GM12878 (cell line): ENCODE measurements around the gene MAP2K7. TPM values are rescaled to one million over a fixed set of nuclear protein-coding genes. Genes with fewer than 3 reads are reported as not detected.

Experiments used
- ATAC-seq: fragments of 200-7000 bp; cut with Tn5 transposase; 3 replicates; pipeline ENCODE4 v1.9.1; 2020; ENCODE audit warnings: mild to moderate bottlenecking, moderate library complexity
- BruUV-seq: library from RNA; stranded (reverse); fragments of 400-500 nt; replicated peaks from 2 replicates; lab custom pipeline; 2021; lab: Mats Ljungman, UMichigan
- CTCF ChIA-PET: fragments of 300-600 bp; sonication (Branson Sonifier 250); formaldehyde crosslinking; extraction: SDS; loops from one replicate; lab custom pipeline; 2021; ENCODE audit warnings: inconsistent platforms; lab: Yijun Ruan, JAX
- POLR2A ChIA-PET: fragments of 350-600 bp; formaldehyde crosslinking; extraction: SDS; loops from one replicate; lab custom pipeline; 2021; ENCODE audit warnings: inconsistent platforms; lab: Charles Lee
- RAD21 ChIA-PET: fragments of 300-600 bp; sonication (Branson Sonifier 250); formaldehyde crosslinking; loops from one replicate; lab custom pipeline; 2023; ENCODE audit warnings: antibody characterized with exemption; ENCODE audit not compliant: unreplicated experiment; lab: Charles Lee
- SMC1A ChIA-PET: fragments of 300-600 bp; sonication (Branson Sonifier 250); formaldehyde crosslinking; loops from one replicate; lab custom pipeline; 2023; ENCODE audit not compliant: unreplicated experiment, uncharacterized antibody; lab: Charles Lee
- DNase-seq: peaks from one replicate; pipeline ENCODE4 v3.0.0-alpha.2; 2011; ENCODE audit warnings: low read depth, low spot score
- FAIRE-seq: peaks from 3 replicates; lab custom pipeline; 2011; peaks lifted over from hg19 to GRCh38; lab: Jason Lieb, UNC
- H2AFZ ChIP-seq: 2 replicates; pipeline ENCODE4 v1.6.0; 2011; ENCODE audit warnings: low read depth, low read length, control low read depth; ENCODE audit not compliant: control insufficient read depth
- H3K27ac ChIP-seq: 2 replicates; pipeline ENCODE4 v1.5.1; 2011; ENCODE audit warnings: control low read depth; ENCODE audit not compliant: control insufficient read depth, insufficient read depth
- H3K27me3 ChIP-seq, 2 experiments: replicated peaks in 1 of 2; 2 replicates each; pipeline versions ENCODE4 v1.6.0 to v1.6.1; 2011; ENCODE audit warnings: low read length in 1 of 2; ENCODE audit not compliant: control insufficient read depth in 2 of 2, insufficient read depth in 2 of 2
- H3K36me3 ChIP-seq, 2 experiments: 2 replicates each; pipeline ENCODE4 v1.5.1; 2011; ENCODE audit warnings: low read length in 1 of 2; ENCODE audit not compliant: control insufficient read depth in 2 of 2, insufficient read depth in 2 of 2
- H3K4me1 ChIP-seq: 2 replicates; pipeline ENCODE4 v1.6.1; 2011; ENCODE audit warnings: mild to moderate bottlenecking, low read length, moderate library complexity, mixed read lengths; ENCODE audit not compliant: control insufficient read depth, insufficient read depth
- H3K4me2 ChIP-seq: 2 replicates; pipeline ENCODE4 v1.6.0; 2011; ENCODE audit warnings: control low read depth; ENCODE audit not compliant: control insufficient read depth, insufficient read depth
- H3K4me3 ChIP-seq: fragments of 200-600 bp; sonication (generic); 2 replicates; pipeline ENCODE4 v1.5.1; 2016
- H3K79me2 ChIP-seq: 2 replicates; pipeline ENCODE4 v1.6.0; 2011; ENCODE audit warnings: low read length; ENCODE audit not compliant: control insufficient read depth, insufficient read depth
- H3K9ac ChIP-seq: 2 replicates; pipeline ENCODE4 v1.8.0; 2011; ENCODE audit warnings: low read length, control low read depth, mixed read lengths; ENCODE audit not compliant: control insufficient read depth, insufficient read depth
- H3K9me3 ChIP-seq: replicated peaks from 3 replicates; pipeline ENCODE4 v1.5.1; 2011; ENCODE audit warnings: mild to moderate bottlenecking, low read length; ENCODE audit not compliant: control insufficient read depth, insufficient read depth
- H4K20me1 ChIP-seq: 2 replicates; pipeline ENCODE4 v1.6.0; 2011; ENCODE audit not compliant: control insufficient read depth, insufficient read depth
- FOS ChIP-seq: IDR thresholded peaks from 3 replicates; pipeline ENCODE4 v1.6.1; 2011; ENCODE audit warnings: borderline replicate concordance; ENCODE audit not compliant: insufficient read length; ENCODE audit errors: extremely low read depth
- GABPA ChIP-seq: IDR thresholded peaks from 2 replicates; pipeline ENCODE4 v1.6.1; 2014; ENCODE audit warnings: antibody characterized with exemption, low read depth, mild to moderate bottlenecking, inconsistent platforms
- KLF5 ChIP-seq: fragments of 450-650 bp; IDR thresholded peaks from 2 replicates; pipeline ENCODE4 v1.6.1; 2014; ENCODE audit warnings: mild to moderate bottlenecking; ENCODE audit not compliant: partially characterized antibody
- PAX5 ChIP-seq: IDR thresholded peaks from 2 replicates; pipeline ENCODE4 v1.6.1; 2011; ENCODE audit warnings: low read depth, low read length, borderline replicate concordance
- ZBTB33 ChIP-seq: fragments of 450-650 bp; IDR thresholded peaks from 2 replicates; pipeline ENCODE4 v1.6.1; 2017; ENCODE audit warnings: mild to moderate bottlenecking
- WGBS: methylation state at CpG from one replicate; pipeline ENCODE4 v1.1.6; 2016; ENCODE audit warnings: low lambda C conversion rate; ENCODE audit not compliant: insufficient replicate concordance, insufficient coverage; ENCODE audit errors: missing lambda C conversion rate; 5-methylcytosine and 5-hydroxymethylcytosine counted together
- in situ Hi-C: fragments of 300-500 bp; cut with MboI; formaldehyde crosslinking; loops from 9 replicates; pipeline ENCODE4 v1.14.3; 2018; ENCODE audit warnings: mixed read lengths
- intact Hi-C: fragments of 100-400 bp; cut with micrococcal nuclease; formaldehyde crosslinking; loops from one replicate; pipeline ENCODE4 v1.14.2; 2022; ENCODE audit not compliant: unreplicated experiment
- polyA plus RNA-seq, 11 experiments: library from polyadenylated mRNA; depleted of rRNA in 4 of 11; unstranded in 6 of 11; stranded (reverse) in 5 of 11; fragments of >200 nt; fragmentation: Nextera tagmentation in 4 of 11; fragmentation: Illumina TruSeq in 1 of 11; extraction: Ambion mirVana in 4 of 11; extraction: Trizol in 1 of 11; gene quantifications; 1 replicate in 1 of 11; 2 replicates in 10 of 11; pipeline versions ENCODE4 v1.2.1 to v1.2.3, GENCODE V29; 2011 to 2016; ENCODE audit warnings: inconsistent platforms in 2 of 11, missing spikeins in 2 of 11, low read depth in 1 of 11
- total RNA-seq, 4 experiments: library from RNA; depleted of rRNA in 3 of 4; stranded (reverse); fragments of >200 nt in 3 of 4; fragmentation: Illumina TruSeq in 1 of 4; extraction: Trizol in 1 of 4; gene quantifications; 2 replicates each; pipeline versions ENCODE4 v1.2.1 to v1.2.3, GENCODE V29; 2013 to 2021
- TF ChIP-seq, protein P1 (sequence below), 3 experiments: IDR thresholded peaks in 2 of 3; conservative IDR thresholded peaks in 1 of 3; 2 replicates each; pipeline ENCODE4 v1.5.1; 2011; ENCODE audit warnings: low read depth in 3 of 3, low read length in 3 of 3, mild to moderate bottlenecking in 3 of 3, control low read depth in 2 of 3, moderate library complexity in 2 of 3, inconsistent platforms in 1 of 3, mixed read lengths in 1 of 3; ENCODE audit not compliant: control insufficient read depth in 2 of 3, insufficient read depth in 1 of 3; ENCODE audit errors: extremely low read depth in 1 of 3

MAP2K7 gene
- total and polyA plus RNA-seq, 10 of the 15 experiments (the other 5 are each of a cell fraction or from before 2014, with no cell fraction given) = 0.34 to 32.2 (median 6.7) TPM

- Histone ChIP-seq H3K4me3 (no peak overlapping the region), H2AFZ (no peak overlapping the region), H3K9me3 (no peaks in the 10 kb centered on the region), H4K20me1 (peaks cover 9% of the 10 kb centered on the region; the same call in 1 of the 2 replicates), H3K4me1 (peaks cover 7% of the 10 kb centered on the region), H3K79me2 (peaks cover 23% of the 10 kb centered on the region), H3K27me3 (no peaks in the 10 kb centered on the region), H3K4me2 (no peak overlapping the region), H3K36me3 (peaks cover 0 to 16% of the 10 kb centered on the region in 2 experiments; a peak in 3 of 4 replicates), H3K27ac (no peak overlapping the region), H3K9ac (no peak overlapping the region)
- CTCF ChIA-PET = no interaction called here
- DNase-seq = no peak
- WGBS = 89% methylated on average over 20 of the region's 21 CpGs
- SMC1A ChIA-PET = no interaction called here
- intact Hi-C loops = loop anchor here (10.0 kb wide), 1 partner anchor 225 kb away; the partner anchor contains the start of gene TRAPPC5
- RAD21 ChIA-PET = no interaction called here
- FAIRE-seq = no peak
- no peak for ATAC-seq
- POLR2A ChIA-PET = no interaction called here
- no TSS peak for BruUV-seq
- TF ChIP-seq FOS (no peak), ZBTB33 (no peak), PAX5 (no peak), GABPA (no peak), KLF5 (no peak)
- TF ChIP-seq, protein P1, sequence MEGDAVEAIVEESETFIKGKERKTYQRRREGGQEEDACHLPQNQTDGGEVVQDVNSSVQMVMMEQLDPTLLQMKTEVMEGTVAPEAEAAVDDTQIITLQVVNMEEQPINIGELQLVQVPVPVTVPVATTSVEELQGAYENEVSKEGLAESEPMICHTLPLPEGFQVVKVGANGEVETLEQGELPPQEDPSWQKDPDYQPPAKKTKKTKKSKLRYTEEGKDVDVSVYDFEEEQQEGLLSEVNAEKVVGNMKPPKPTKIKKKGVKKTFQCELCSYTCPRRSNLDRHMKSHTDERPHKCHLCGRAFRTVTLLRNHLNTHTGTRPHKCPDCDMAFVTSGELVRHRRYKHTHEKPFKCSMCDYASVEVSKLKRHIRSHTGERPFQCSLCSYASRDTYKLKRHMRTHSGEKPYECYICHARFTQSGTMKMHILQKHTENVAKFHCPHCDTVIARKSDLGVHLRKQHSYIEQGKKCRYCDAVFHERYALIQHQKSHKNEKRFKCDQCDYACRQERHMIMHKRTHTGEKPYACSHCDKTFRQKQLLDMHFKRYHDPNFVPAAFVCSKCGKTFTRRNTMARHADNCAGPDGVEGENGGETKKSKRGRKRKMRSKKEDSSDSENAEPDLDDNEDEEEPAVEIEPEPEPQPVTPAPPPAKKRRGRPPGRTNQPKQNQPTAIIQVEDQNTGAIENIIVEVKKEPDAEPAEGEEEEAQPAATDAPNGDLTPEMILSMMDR (IDR thresholded peaks at IDR 0.05 in 2 of 3, conservative IDR thresholded peaks at IDR 0.05 in 1 of 3; ENCODE audit: control insufficient read depth in 2 of 3, extremely low read depth in 1 of 3, insufficient read depth in 1 of 3, low read depth in 3 of 3, low read length in 3 of 3) = no peak
- in situ Hi-C loops = no loop called here
These were observed 5.9 kb downstream of the MAP2K7 start for GRCh38 chr19:7909471-7910067.
